ENCODE measurements around the gene FAF1.

DNA sequence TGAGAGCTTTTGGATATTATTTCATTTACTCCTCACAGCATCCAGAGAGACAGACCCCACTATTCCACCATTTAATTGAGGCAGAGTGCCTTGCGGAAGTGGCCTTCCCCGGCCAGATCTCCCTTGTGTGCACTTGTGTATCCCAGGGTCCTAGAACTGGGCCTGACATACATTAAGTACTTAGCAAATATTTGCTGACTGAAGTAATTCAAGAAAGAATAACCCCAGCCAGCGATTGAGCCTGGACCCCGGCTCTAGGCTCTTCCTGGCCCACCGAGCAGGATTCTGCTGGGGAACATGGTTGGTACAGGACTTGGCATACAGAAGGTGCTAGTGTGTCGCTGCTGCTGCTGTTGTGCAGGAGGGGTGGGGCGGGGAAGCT, 545.2 kb downstream of the FAF1 start:
- TF ChIP-seq, protein P1, sequence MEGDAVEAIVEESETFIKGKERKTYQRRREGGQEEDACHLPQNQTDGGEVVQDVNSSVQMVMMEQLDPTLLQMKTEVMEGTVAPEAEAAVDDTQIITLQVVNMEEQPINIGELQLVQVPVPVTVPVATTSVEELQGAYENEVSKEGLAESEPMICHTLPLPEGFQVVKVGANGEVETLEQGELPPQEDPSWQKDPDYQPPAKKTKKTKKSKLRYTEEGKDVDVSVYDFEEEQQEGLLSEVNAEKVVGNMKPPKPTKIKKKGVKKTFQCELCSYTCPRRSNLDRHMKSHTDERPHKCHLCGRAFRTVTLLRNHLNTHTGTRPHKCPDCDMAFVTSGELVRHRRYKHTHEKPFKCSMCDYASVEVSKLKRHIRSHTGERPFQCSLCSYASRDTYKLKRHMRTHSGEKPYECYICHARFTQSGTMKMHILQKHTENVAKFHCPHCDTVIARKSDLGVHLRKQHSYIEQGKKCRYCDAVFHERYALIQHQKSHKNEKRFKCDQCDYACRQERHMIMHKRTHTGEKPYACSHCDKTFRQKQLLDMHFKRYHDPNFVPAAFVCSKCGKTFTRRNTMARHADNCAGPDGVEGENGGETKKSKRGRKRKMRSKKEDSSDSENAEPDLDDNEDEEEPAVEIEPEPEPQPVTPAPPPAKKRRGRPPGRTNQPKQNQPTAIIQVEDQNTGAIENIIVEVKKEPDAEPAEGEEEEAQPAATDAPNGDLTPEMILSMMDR (IDR thresholded peaks at IDR 0.05), result no peak
- TF ChIP-seq POLR2A (IDR thresholded peaks at IDR 0.05), result no peak
- TF ChIP-seq EP300 (IDR thresholded peaks at IDR 0.05), result no peak
